Measurements from ENCODE around the gene UBASH3A. TPM values are rescaled to one million over a fixed set of nuclear protein-coding genes. Genes with fewer than 3 reads are reported as not detected.

The UBASH3A gene
- total and polyA plus RNA-seq, 8 donors = 0.18 to 4.6 (median 0.31) TPM; not detected in 1

- intact Hi-C loops (cut with DNase I; ENCODE audit: low total_unique reads) = no loop called here
- 70 to 87% (median 77%) methylated on average over 13 of the region's 13 CpGs for WGBS, 5 donors
Measured at GRCh38 chr21:42493109-42494060, 89.7 kb downstream of the UBASH3A start.

GRCh38 chr21:42495027-42495426, 91.3 kb downstream of the UBASH3A start:
- Histone ChIP-seq H3K4me3 (peak overlapping the region in 1 of 4 donors; percentile 62), H3K36me3 (no peaks in the 10 kb centered on the region), H3K27me3 (no peaks in the 10 kb centered on the region), H3K9me3 (no peaks in the 10 kb centered on the region), H3K27ac (peak overlapping the region; percentile 75 to 95 (median 88)), H3K4me1 (peaks cover 11 to 27% (median 18%) of the 10 kb centered on the region in 4 donors)
- no peak for DNase-seq
- no peak for TF ChIP-seq POLR2A (IDR thresholded peaks at IDR 0.05)
- no peak for TF ChIP-seq EP300 (IDR thresholded peaks at IDR 0.05)
- TF ChIP-seq CTCF (IDR thresholded peaks at IDR 0.05) = no peak
- no peak for TF ChIP-seq POLR2AphosphoS5 (IDR thresholded peaks at IDR 0.05)
- 83 to 95% (median 90%) methylated on average over 4 to 5 of the region's 5 CpGs for WGBS, 5 donors
- intact Hi-C loops (cut with DNase I; ENCODE audit: low total_unique reads) = no loop called here

More at GRCh38 chr21:42493109-42494060, 89.7 kb downstream of the UBASH3A start:
- Histone ChIP-seq H3K4me3 (no peak overlapping the region), H3K36me3 (no peaks in the 10 kb centered on the region), H3K27me3 (no peaks in the 10 kb centered on the region), H3K9me3 (no peaks in the 10 kb centered on the region), H3K4me1 (peaks cover 11 to 27% (median 18%) of the 10 kb centered on the region in 4 donors), H3K27ac (no peak overlapping the region)
- no peak for DNase-seq
- no peak for TF ChIP-seq EP300 (IDR thresholded peaks at IDR 0.05)
- TF ChIP-seq CTCF (IDR thresholded peaks at IDR 0.05) = no peak
- TF ChIP-seq POLR2AphosphoS5 (IDR thresholded peaks at IDR 0.05) = no peak
- no peak for TF ChIP-seq POLR2A (IDR thresholded peaks at IDR 0.05)

- no peaks in the 10 kb centered on the region for H3K36me3 ChIP-seq
- no peaks in the 10 kb centered on the region for H3K27me3 ChIP-seq
- intact Hi-C loops (cut with DNase I; ENCODE audit: low total_unique reads) = no loop called here
- peak overlapping the region; percentile 62 to 68 (median 64) for H3K4me3 ChIP-seq
- WGBS, 5 donors = 1 to 3% (median 3%) methylated on average over 18 of the region's 18 CpGs
- no peak for TF ChIP-seq POLR2A (IDR thresholded peaks at IDR 0.05)
- peak in 1 of 7 experiments; percentile 18 for TF ChIP-seq CTCF (IDR thresholded peaks at IDR 0.05)
- H3K27ac ChIP-seq = peak overlapping the region; percentile 75 to 95 (median 88)
- peaks cover 11 to 27% (median 18%) of the 10 kb centered on the region in 4 donors for H3K4me1 ChIP-seq
- no peaks in the 10 kb centered on the region for H3K9me3 ChIP-seq
- no peak for DNase-seq
Measured at GRCh38 chr21:42495765-42496119, 92.0 kb downstream of the UBASH3A start.

GRCh38 chr21:42496120-42496838, 92.6 kb downstream of the UBASH3A start, which contains the start of gene RSPH1:
Gene RSPH1 (minus strand): TSS chr21:42496224. CDS start chr21:42496186, 38 bp downstream.
- intact Hi-C loops (cut with DNase I; ENCODE audit: low total_unique reads) = no loop called here
- Histone ChIP-seq H3K36me3 (no peaks in the 10 kb centered on the region), H3K4me3 (peak within 1 kb of the TSS; percentile 62 to 68 (median 64)), H3K27me3 (no peaks in the 10 kb centered on the region), H3K4me1 (peaks cover 11 to 31% (median 18%) of the 10 kb centered on the region in 4 donors), H3K9me3 (no peaks in the 10 kb centered on the region), H3K27ac (peak within 1 kb of the TSS; percentile 86 to 95 (median 88))
- 0 to 1% (median 0%) methylated on average over 36 to 58 of the region's 58 CpGs for WGBS, 5 donors
- TF ChIP-seq CTCF (IDR thresholded peaks at IDR 0.05) = no peak
- TF ChIP-seq POLR2AphosphoS5 (IDR thresholded peaks at IDR 0.05) = peak; percentile 69 to 71 (median 70)
- TF ChIP-seq POLR2A (IDR thresholded peaks at IDR 0.05) = peak in 1 of 4 donors; percentile 54
- peak; percentile 100 for DNase-seq
